Liver (tissue), 9 donors: ENCODE data around the gene GALNT10. TPM values are rescaled to one million over a fixed set of nuclear protein-coding genes. Genes with fewer than 3 reads are reported as not detected.

Source experiments
- DNase-seq: peaks from one replicate; pipeline ENCODE4 v3.0.0-alpha.2; 2017; ENCODE audit warnings: low spot score
- H3K27ac ChIP-seq, 2 donors: one replicate each; pipeline ENCODE4 v1.7.0; 2013; ENCODE audit warnings: inconsistent platforms in 2 of 2, low read length in 2 of 2, control low read depth in 1 of 2, low read depth in 1 of 2, mild to moderate bottlenecking in 1 of 2
- H3K27me3 ChIP-seq, 4 donors: one replicate each; pipeline versions ENCODE4 v1.6.1 to v1.7.0; 2013; ENCODE audit warnings: low read length in 3 of 4, inconsistent platforms in 1 of 4, mild to moderate bottlenecking in 1 of 4, moderate library complexity in 1 of 4; ENCODE audit not compliant: control insufficient read depth in 4 of 4, insufficient read depth in 4 of 4
- H3K36me3 ChIP-seq, 4 donors: one replicate each; pipeline versions ENCODE4 v1.6.1 to v1.7.0; 2013; ENCODE audit warnings: low read length in 3 of 4, mild to moderate bottlenecking in 3 of 4, low read depth in 1 of 4, moderate library complexity in 1 of 4; ENCODE audit not compliant: control insufficient read depth in 4 of 4, insufficient read depth in 3 of 4
- H3K4me1 ChIP-seq, 4 donors: one replicate each; pipeline versions ENCODE4 v1.6.1 to v1.7.0; 2013; ENCODE audit warnings: low read length in 3 of 4, mild to moderate bottlenecking in 3 of 4, moderate library complexity in 1 of 4; ENCODE audit not compliant: control insufficient read depth in 4 of 4, insufficient read depth in 4 of 4
- H3K4me3 ChIP-seq, 3 donors: one replicate each; pipeline versions ENCODE4 v1.6.1 to v1.7.0; 2013; ENCODE audit warnings: low read length in 3 of 3, control low read depth in 1 of 3, low read depth in 1 of 3, mild to moderate bottlenecking in 1 of 3
- H3K9ac ChIP-seq, 2 donors: one replicate each; pipeline ENCODE4 v1.7.0; 2013; ENCODE audit warnings: low read length in 2 of 2, mild to moderate bottlenecking in 2 of 2, moderate library complexity in 2 of 2, control low read depth in 1 of 2, low read depth in 1 of 2
- H3K9me3 ChIP-seq, 4 donors: one replicate each; pipeline versions ENCODE4 v1.6.1 to v1.7.0; 2013; ENCODE audit warnings: low read length in 3 of 4; ENCODE audit not compliant: control insufficient read depth in 4 of 4
- ATF3 ChIP-seq: IDR thresholded peaks from 2 replicates; pipeline ENCODE4 v1.6.1; 2016; ENCODE audit warnings: antibody characterized with exemption
- CTCF ChIP-seq: fragments of 150-350 bp; IDR thresholded peaks from 2 replicates; pipeline ENCODE4 v1.5.1; 2017; ENCODE audit warnings: improper control_type of control experiment, low read depth, low read length; ENCODE audit not compliant: missing input control
- EGR1 ChIP-seq, 2 donors: IDR thresholded peaks; 2 replicates each; pipeline ENCODE4 v1.6.1; 2016 to 2018; ENCODE audit warnings: antibody characterized with exemption in 2 of 2, low read depth in 2 of 2
- FOXA1 ChIP-seq: IDR thresholded peaks from 2 replicates; pipeline ENCODE4 v1.6.1; 2016; ENCODE audit warnings: antibody characterized with exemption
- FOXA2 ChIP-seq: IDR thresholded peaks from 2 replicates; pipeline ENCODE4 v1.6.1; 2016; ENCODE audit warnings: antibody characterized with exemption
- GABPA ChIP-seq, 2 donors: IDR thresholded peaks in 1 of 2; conservative IDR thresholded peaks in 1 of 2; 2 replicates each; pipeline ENCODE4 v1.6.1; 2016; ENCODE audit warnings: antibody characterized with exemption in 2 of 2, mild to moderate bottlenecking in 1 of 2, moderate library complexity in 1 of 2
- HNF4A ChIP-seq, 2 donors: conservative IDR thresholded peaks; 2 replicates each; pipeline ENCODE4 v1.6.1; 2016; ENCODE audit warnings: antibody characterized with exemption in 2 of 2, mild to moderate bottlenecking in 2 of 2
- HNF4G ChIP-seq: IDR thresholded peaks from 2 replicates; pipeline ENCODE4 v1.6.1; 2016; ENCODE audit warnings: antibody characterized with exemption
- MAX ChIP-seq: IDR thresholded peaks from 2 replicates; pipeline ENCODE4 v1.6.1; 2016; ENCODE audit warnings: antibody characterized with exemption
- NR2F2 ChIP-seq: IDR thresholded peaks from 2 replicates; pipeline ENCODE4 v1.6.1; 2016; ENCODE audit warnings: antibody characterized with exemption
- RAD21 ChIP-seq, 2 donors: IDR thresholded peaks; 2 replicates each; pipeline ENCODE4 v1.6.1; 2016; ENCODE audit warnings: antibody characterized with exemption in 2 of 2, mild to moderate bottlenecking in 2 of 2
- REST ChIP-seq: IDR thresholded peaks from 2 replicates; pipeline ENCODE4 v1.6.1; 2016; ENCODE audit warnings: antibody characterized with exemption, mild to moderate bottlenecking
- SP1 ChIP-seq: IDR thresholded peaks from 2 replicates; pipeline ENCODE4 v1.6.1; 2018; ENCODE audit warnings: antibody characterized with exemption, mild to moderate bottlenecking
- YY1 ChIP-seq: IDR thresholded peaks from 2 replicates; pipeline ENCODE4 v1.6.1; 2016; ENCODE audit warnings: antibody characterized with exemption, mild to moderate bottlenecking
- ZBTB33 ChIP-seq: IDR thresholded peaks from 2 replicates; pipeline ENCODE4 v1.6.1; 2016; ENCODE audit warnings: antibody characterized with exemption
- WGBS: extraction: QIAGEN DNeasy Blood & Tissue Kit; methylation state at CpG from one replicate; pipeline ENCODE4 v1.1.7; 2013; 5-methylcytosine and 5-hydroxymethylcytosine counted together
- polyA plus RNA-seq, 2 donors: library from polyadenylated mRNA; stranded (reverse) in 1 of 2; unstranded in 1 of 2; fragments of 200-250 nt in 1 of 2; fragments of >200 nt in 1 of 2; fragmentation: Nextera tagmentation in 1 of 2; extraction: Ambion mirVana in 1 of 2; gene quantifications; one replicate each; pipeline versions ENCODE4 v1.2.1 to v1.2.3, GENCODE V29; 2013 to 2015
- total RNA-seq, 2 donors: library from RNA; depleted of rRNA; stranded (reverse); fragments of >200 nt; gene quantifications; one replicate each; pipeline ENCODE4 v1.2.3, GENCODE V29; 2014
- donor health status: healthy.
- donor health status: healthy.
- donor health status: healthy.
- donor health status: healthy.
- donor health status: healthy.

GALNT10 gene
- total and polyA plus RNA-seq, 4 donors: 1.1 to 17.8 (median 5.3) TPM

- TF ChIP-seq ATF3 (no peak), FOXA1 (no peak), EGR1 (IDR thresholded peaks at IDR 0.05; ENCODE audit: low read depth in 2 of 2) (no peak), HNF4G (no peak), CTCF (no peak), REST (no peak), FOXA2 (no peak), HNF4A (conservative IDR thresholded peaks at IDR 0.05) (no peak), SP1 (no peak), YY1 (no peak), GABPA (IDR thresholded peaks at IDR 0.05 in 1 of 2, conservative IDR thresholded peaks at IDR 0.05 in 1 of 2) (no peak), ZBTB33 (no peak), RAD21 (IDR thresholded peaks at IDR 0.05) (no peak), NR2F2 (no peak), MAX (no peak)
- WGBS: 84% methylated on average over 4 of the region's 4 CpGs
Observed at GRCh38 chr5:154430961-154431630, 240.6 kb downstream of the GALNT10 start.

GRCh38 chr5:154435226-154435625 lies 244.7 kb downstream of the GALNT10 start:
- DNase-seq: no peak
- no peaks in the 10 kb centered on the region for H3K4me1 ChIP-seq
- 98% methylated on average over 3 of the region's 3 CpGs for WGBS
- H3K36me3 ChIP-seq: peaks cover 4 to 20% (median 9%) of the 10 kb centered on the region in 4 donors
- H3K4me3 ChIP-seq: no peak overlapping the region
- H3K27me3 ChIP-seq: no peaks in the 10 kb centered on the region
- H3K9ac ChIP-seq: no peak overlapping the region
- H3K9me3 ChIP-seq: no peaks in the 10 kb centered on the region
- H3K27ac ChIP-seq: no peak overlapping the region
- TF ChIP-seq FOXA1 (no peak), CTCF (no peak), REST (no peak), HNF4G (no peak), NR2F2 (no peak), HNF4A (conservative IDR thresholded peaks at IDR 0.05) (no peak)

More at GRCh38 chr5:154430961-154431630, 240.6 kb downstream of the GALNT10 start:
- H3K36me3 ChIP-seq: peaks cover 1 to 6% (median 4%) of the 10 kb centered on the region in 4 donors
- no peak overlapping the region for H3K4me3 ChIP-seq
- no peak overlapping the region for H3K27ac ChIP-seq
- no peak overlapping the region for H3K9ac ChIP-seq
- no peaks in the 10 kb centered on the region for H3K9me3 ChIP-seq
- H3K4me1 ChIP-seq: no peaks in the 10 kb centered on the region
- H3K27me3 ChIP-seq: no peaks in the 10 kb centered on the region
- DNase-seq: no peak
